Right lobe of liver (tissue), 6 donors: Measurements from ENCODE around the gene PALMD. TPM values are rescaled to one million over a fixed set of nuclear protein-coding genes. Genes with fewer than 3 reads are reported as not detected.

Source experiments
- ATAC-seq, 4 donors: fragments of 200-7000 bp; cut with Tn5 transposase; one replicate each; pipeline ENCODE4 v1.9.1; 2020; ENCODE audit warnings: mild to moderate bottlenecking in 4 of 4, moderate library complexity in 4 of 4
- DNase-seq, 3 donors: peaks; one replicate each; pipeline ENCODE4 v3.0.0-alpha.2; 2020
- H3K27ac ChIP-seq, 3 donors: fragments of 200-600 bp; one replicate each; pipeline ENCODE4 v1.8.0; 2022
- H3K27me3 ChIP-seq, 2 donors: fragments of 200-600 bp; one replicate each; pipeline ENCODE4 v1.8.0; 2022
- H3K36me3 ChIP-seq, 4 donors: fragments of 200-600 bp; sonication (generic) in 1 of 4; one replicate each; pipeline versions ENCODE4 v1.5.1 to v1.8.0; 2017 to 2022; ENCODE audit warnings: control low read depth in 1 of 4
- H3K4me1 ChIP-seq, 4 donors: fragments of 200-600 bp; sonication (generic) in 1 of 4; one replicate each; pipeline versions ENCODE4 v1.5.1 to v1.8.0; 2017 to 2022; ENCODE audit warnings: control low read depth in 1 of 4
- H3K4me3 ChIP-seq, 3 donors: fragments of 200-600 bp; one replicate each; pipeline ENCODE4 v1.8.0; 2022
- H3K9me3 ChIP-seq, 4 donors: fragments of 200-600 bp; sonication (generic) in 1 of 4; one replicate each; pipeline versions ENCODE4 v1.5.1 to v1.8.0; 2017 to 2022; ENCODE audit warnings: control low read depth in 1 of 4
- CTCF ChIP-seq, 4 donors: fragments of 200-600 bp in 3 of 4; fragments of 450-650 bp in 1 of 4; IDR thresholded peaks; one replicate each; pipeline versions ENCODE4 v1.5.1 to v1.8.0; 2016 to 2022; ENCODE audit warnings: antibody characterized with exemption in 4 of 4, mild to moderate bottlenecking in 2 of 4
- POLR2A ChIP-seq: fragments of 450-650 bp; IDR thresholded peaks from one replicate; pipeline ENCODE4 v1.6.1; 2017; ENCODE audit warnings: antibody characterized with exemption, mild to moderate bottlenecking
- WGBS: methylation state at CpG from one replicate; pipeline ENCODE4 v1.1.6; 2018; ENCODE audit warnings: low coverage, low lambda C conversion rate; ENCODE audit not compliant: insufficient coverage; ENCODE audit errors: missing lambda C conversion rate; 5-methylcytosine and 5-hydroxymethylcytosine counted together
- intact Hi-C, 2 donors: fragments of 100-400 bp; cut with DNase I; formaldehyde crosslinking; loops; one replicate each; pipeline versions ENCODE4 v1.11.2 to v1.14.1; 2022
- total RNA-seq, 6 experiments: library from RNA; depleted of rRNA in 2 of 6; stranded (reverse); fragments of >200 nt in 2 of 6; fragmentation: NEBNext Ultra II Directional in 3 of 6; extraction: Animal tissue kit (Norgen Biotek cat#: 25700) in 3 of 6; gene quantifications; one replicate each; pipeline versions ENCODE4 v1.1.0 to v1.2.4, GENCODE V29; 2016 to 2023
- donor health status: DM: no; HTN: yes; CAD: no.
- donor health status: DM: no; HTN: no; CAD: no.
- donor health status: DM: no; HTN: no; CAD: no.
- donor health status: DM: no; HTN: yes; CAD: no.
- donor health status: DM: no; HTN: yes; CAD: no.

PALMD gene
- total RNA-seq, 6 experiments from 2014 or later = 15.0 to 21.1 (median 18.2) TPM

GRCh38 chr1:99662539-99663080 is 16.7 kb downstream of the PALMD start:
- DNase-seq (no peak), ATAC-seq (peak in 3 of 4 donors; percentile 63 to 78 (median 76))
- Histone ChIP-seq H3K4me1 (peaks cover 0 to 19% (median 0%) of the 10 kb centered on the region in 4 donors), H3K4me3 (no peak overlapping the region), H3K27me3 (no peaks in the 10 kb centered on the region), H3K9me3 (no peaks in the 10 kb centered on the region), H3K36me3 (peaks cover 0 to 4% (median under 1%) of the 10 kb centered on the region in 4 donors), H3K27ac (peak overlapping the region in 2 of 3 donors; percentile 8 to 53)
- 13% methylated on average over 3 of the region's 3 CpGs for WGBS
- intact Hi-C loops = no loop called here
- TF ChIP-seq POLR2A = no peak
- TF ChIP-seq CTCF (IDR thresholded peaks at IDR 0.05) = no peak

GRCh38 chr1:99663501-99663900 is 17.6 kb downstream of the PALMD start:
- Histone ChIP-seq H3K4me1 (peaks cover 0 to 19% (median 0%) of the 10 kb centered on the region in 4 donors), H3K9me3 (no peaks in the 10 kb centered on the region), H3K27me3 (no peaks in the 10 kb centered on the region), H3K4me3 (no peak overlapping the region), H3K36me3 (peaks cover 0 to 12% (median 6%) of the 10 kb centered on the region in 4 donors), H3K27ac (no peak overlapping the region)
- 100% methylated on average over 2 of the region's 2 CpGs for WGBS
- TF ChIP-seq CTCF (IDR thresholded peaks at IDR 0.05) = no peak
- no peak for TF ChIP-seq POLR2A
- DNase-seq = no peak
- ATAC-seq = no peak
- intact Hi-C loops = no loop called here

- no peaks in the 10 kb centered on the region for H3K27me3 ChIP-seq
- TF ChIP-seq CTCF (IDR thresholded peaks at IDR 0.05) (no peak), POLR2A (no peak)
- WGBS = 63% methylated on average over 1 of the region's 1 CpG
- no peaks in the 10 kb centered on the region for H3K9me3 ChIP-seq
- no peak overlapping the region for H3K4me3 ChIP-seq
- ATAC-seq (no peak), DNase-seq (no peak)
- H3K36me3 ChIP-seq = peaks cover 0 to 18% (median 9%) of the 10 kb centered on the region in 4 donors
- intact Hi-C loops = no loop called here
- peaks cover 0 to 19% (median 0%) of the 10 kb centered on the region in 4 donors for H3K4me1 ChIP-seq
- no peak overlapping the region for H3K27ac ChIP-seq
Measured at GRCh38 chr1:99665212-99665611, 19.3 kb downstream of the PALMD start.

GRCh38 chr1:99669376-99669775 is 23.5 kb downstream of the PALMD start:
- 94% methylated on average over 3 of the region's 4 CpGs for WGBS
- intact Hi-C loops = no loop called here
- DNase-seq (no peak), ATAC-seq (no peak)
- no peak for TF ChIP-seq POLR2A
- no peak for TF ChIP-seq CTCF (IDR thresholded peaks at IDR 0.05)
- H3K9me3 ChIP-seq = no peaks in the 10 kb centered on the region
- no peak overlapping the region for H3K4me3 ChIP-seq
- H3K27me3 ChIP-seq = no peaks in the 10 kb centered on the region
- no peak overlapping the region for H3K27ac ChIP-seq
- H3K4me1 ChIP-seq = peaks cover 0 to 25% (median 11%) of the 10 kb centered on the region in 4 donors
- peaks cover 0 to 18% (median 9%) of the 10 kb centered on the region in 4 donors for H3K36me3 ChIP-seq
